Measurements from ENCODE around the gene SEMA3C. TPM values are rescaled to one million over a fixed set of nuclear protein-coding genes. Genes with fewer than 3 reads are reported as not detected.

SEMA3C gene
- total and polyA plus RNA-seq, 4 experiments from 2014 or later = 0.47 to 0.50 TPM; not detected in 2

DNA sequence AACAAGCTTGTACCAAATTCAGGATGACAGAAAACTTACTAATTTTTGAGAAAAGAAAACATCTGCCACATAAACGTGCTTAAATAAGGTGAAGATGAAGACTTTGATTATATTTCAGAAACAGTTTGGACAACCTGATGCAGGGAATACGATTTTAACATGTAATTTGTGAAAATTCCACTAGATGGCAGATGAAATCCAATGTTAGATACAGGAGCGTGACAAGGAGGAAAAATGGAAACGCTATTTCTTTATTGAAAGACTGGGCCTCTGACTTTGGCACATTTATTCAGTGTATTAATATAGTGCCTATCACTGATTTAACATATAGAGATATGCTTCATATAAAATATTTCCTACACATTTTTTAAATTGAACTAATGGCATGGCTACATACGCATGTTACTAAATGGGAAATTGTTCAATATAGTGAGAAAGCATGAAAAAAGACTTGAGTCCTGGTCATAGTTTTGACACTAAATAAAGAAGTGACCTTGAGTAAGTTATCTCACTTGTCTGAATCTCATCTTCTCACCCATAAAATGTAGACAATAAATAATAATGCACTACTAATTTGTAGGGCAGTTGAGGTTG is 219.7 kb downstream of the SEMA3C start:
- intact Hi-C loops (cut with micrococcal nuclease) = no loop called here
- H3K4me1 Mint-ChIP-seq = no peaks in the 10 kb centered on the region
- H3K36me3 Mint-ChIP-seq = no peaks in the 10 kb centered on the region
- Histone ChIP-seq H3K27ac (ENCODE audit: low read depth, low read length) (no peak overlapping the region), H3K36me3 (ENCODE audit: insufficient read depth, low read length) (no peaks in the 10 kb centered on the region), H3K9me3 (ENCODE audit: control insufficient read depth in 1 of 2, low read length in 2 of 2) (no peaks in the 10 kb centered on the region), H3K4me1 (ENCODE audit: insufficient read depth, low read length) (no peaks in the 10 kb centered on the region), H3K27me3 (ENCODE audit: insufficient read depth, low read length) (no peaks in the 10 kb centered on the region), H3K4me3 (ENCODE audit: low read length in 2 of 2) (no peak overlapping the region)
- CTCF ChIA-PET (ENCODE audit: partially characterized antibody) = no interaction called here
- POLR2A ChIA-PET (ENCODE audit: partially characterized antibody) = no interaction called here
- H3K27ac Mint-ChIP-seq = no peak overlapping the region
- no peak overlapping the region for H3K4me3 Mint-ChIP-seq
- H3K9me3 Mint-ChIP-seq = peaks cover 0 to 4% (median 0%) of the 10 kb centered on the region in 8 donors
- DNase-seq = no peak
- H3K27me3 Mint-ChIP-seq = no peaks in the 10 kb centered on the region

All from CD4-positive, alpha-beta memory T cell (primary cell).